Endothelial cell of umbilical vein (primary cell): ENCODE measurements around the gene BRSK1. TPM values are rescaled to one million over a fixed set of nuclear protein-coding genes. Genes with fewer than 3 reads are reported as not detected.

Experiments
- BruUV-seq: library from RNA; stranded (reverse); fragments of 400-500 nt; replicated peaks from 2 replicates; lab custom pipeline; 2021; lab: Mats Ljungman, UMichigan
- CTCF ChIA-PET: fragments of 300-600, 350-600 bp; sonication (Branson Sonifier 250); formaldehyde crosslinking; loops from one replicate; lab custom pipeline; 2021; ENCODE audit warnings: antibody characterized with exemption, inconsistent platforms; lab: Charles Lee
- POLR2A ChIA-PET: fragments of 300-600, 350-600 bp; sonication (Branson Sonifier 250); formaldehyde crosslinking; loops from one replicate; lab custom pipeline; 2021; ENCODE audit warnings: antibody characterized with exemption, inconsistent platforms; lab: Charles Lee
- DNase-seq: peaks from one replicate; pipeline ENCODE4 v3.0.0-alpha.2; 2011; ENCODE audit warnings: low read depth, low spot score
- FAIRE-seq: peaks from 2 replicates; lab custom pipeline; 2011; peaks lifted over from hg19 to GRCh38; lab: Jason Lieb, UNC
- H2AFZ ChIP-seq: 2 replicates; pipeline ENCODE4 v1.6.0; 2012; ENCODE audit warnings: low read depth, low read length, control low read depth, inconsistent platforms
- H3K27ac ChIP-seq: 2 replicates; pipeline ENCODE4 v1.5.1; 2011; ENCODE audit warnings: low read depth, mild to moderate bottlenecking, control low read depth, low read length, moderate library complexity; ENCODE audit not compliant: insufficient read depth
- H3K27me3 ChIP-seq, 2 experiments: 2 replicates each; pipeline versions ENCODE4 v1.6.0 to v1.6.1; 2011; ENCODE audit warnings: low read length in 2 of 2, mixed read lengths in 1 of 2; ENCODE audit not compliant: control insufficient read depth in 2 of 2, insufficient read depth in 2 of 2
- H3K36me3 ChIP-seq, 2 experiments: 2 replicates in 1 of 2; 3 replicates in 1 of 2; pipeline ENCODE4 v1.5.1; 2011; ENCODE audit warnings: low read length in 2 of 2, mild to moderate bottlenecking in 1 of 2, moderate library complexity in 1 of 2; ENCODE audit not compliant: control insufficient read depth in 2 of 2, insufficient read depth in 2 of 2; ENCODE audit errors: extremely low read depth in 1 of 2
- H3K4me1 ChIP-seq: 3 replicates; pipeline ENCODE4 v1.5.1; 2011; ENCODE audit warnings: mild to moderate bottlenecking, low read length; ENCODE audit not compliant: control insufficient read depth, insufficient read depth; ENCODE audit errors: extremely low read depth
- H3K4me2 ChIP-seq: 2 replicates; pipeline ENCODE4 v1.6.1; 2011; ENCODE audit warnings: low read length, control low read depth, mixed read lengths; ENCODE audit not compliant: insufficient read depth
- H3K4me3 ChIP-seq, 3 experiments: fragments of 200-600 bp in 1 of 3; sonication (generic), shearing (Covaris generic) in 1 of 3; replicated peaks in 1 of 3; 2 replicates each; pipeline ENCODE4 v1.5.1; 2011 to 2016; ENCODE audit warnings: control low read depth in 3 of 3, low read length in 3 of 3, mild to moderate bottlenecking in 2 of 3, inconsistent platforms in 1 of 3, low read depth in 1 of 3, moderate library complexity in 1 of 3; ENCODE audit not compliant: insufficient read depth in 1 of 3
- H3K79me2 ChIP-seq: 2 replicates; pipeline ENCODE4 v1.6.0; 2012; ENCODE audit warnings: low read length, inconsistent platforms; ENCODE audit not compliant: control insufficient read depth, insufficient read depth
- H3K9ac ChIP-seq: replicated peaks from 2 replicates; pipeline ENCODE3; 2011; ENCODE audit warnings: low read length, control low read depth; ENCODE audit not compliant: insufficient read depth; ENCODE audit errors: extremely low read depth
- H3K9me1 ChIP-seq: replicated peaks from 3 replicates; pipeline ENCODE4 v1.6.0; 2011; ENCODE audit warnings: mild to moderate bottlenecking, low read length; ENCODE audit not compliant: control insufficient read depth, insufficient read depth; ENCODE audit errors: extremely low read depth
- H3K9me3 ChIP-seq: replicated peaks from 2 replicates; pipeline ENCODE4 v1.5.1; 2012; ENCODE audit warnings: low read length, inconsistent platforms; ENCODE audit not compliant: control insufficient read depth, insufficient read depth
- H4K20me1 ChIP-seq: replicated peaks from 2 replicates; pipeline ENCODE3; 2011; ENCODE audit warnings: mild to moderate bottlenecking, low read length; ENCODE audit not compliant: control insufficient read depth, insufficient read depth; ENCODE audit errors: extremely low read depth
- CTCF ChIP-seq, 2 donors: IDR thresholded peaks; 1 replicate in 1 of 2; 2 replicates in 1 of 2; pipeline ENCODE4 v1.5.1; 2011; ENCODE audit warnings: low read length in 2 of 2, mild to moderate bottlenecking in 2 of 2, moderate library complexity in 2 of 2, control low read depth in 1 of 2, inconsistent platforms in 1 of 2, low read depth in 1 of 2; ENCODE audit not compliant: insufficient read depth in 1 of 2; ENCODE audit errors: extremely low read depth in 1 of 2
- EZH2 ChIP-seq: IDR thresholded peaks from 2 replicates; pipeline ENCODE4 v1.6.1; 2012; ENCODE audit warnings: borderline replicate concordance, low read depth, mild to moderate bottlenecking, moderate library complexity, low read length, inconsistent platforms; ENCODE audit not compliant: severe bottlenecking
- FOS ChIP-seq: IDR thresholded peaks from 2 replicates; pipeline ENCODE4 v1.6.1; 2011; ENCODE audit warnings: mild to moderate bottlenecking, low read length, moderate library complexity, borderline replicate concordance; ENCODE audit not compliant: insufficient read depth
- GATA2 ChIP-seq: IDR thresholded peaks from 2 replicates; pipeline ENCODE4 v1.7.0; 2011; ENCODE audit warnings: low read depth, mild to moderate bottlenecking, moderate library complexity, mixed read lengths, low read length; ENCODE audit not compliant: insufficient read length, insufficient read depth
- JUN ChIP-seq: IDR thresholded peaks from 2 replicates; pipeline ENCODE4 v1.6.1; 2011; ENCODE audit warnings: borderline replicate concordance, low read depth; ENCODE audit not compliant: insufficient read length, insufficient read depth
- MAX ChIP-seq: IDR thresholded peaks from 2 replicates; pipeline ENCODE4 v1.6.1; 2011; ENCODE audit not compliant: insufficient read depth, insufficient read length
- MYC ChIP-seq: IDR thresholded peaks from one replicate; pipeline ENCODE4 v1.6.1; 2011; ENCODE audit warnings: mild to moderate bottlenecking, low read depth, low read length
- POLR2A ChIP-seq: IDR thresholded peaks from 2 replicates; pipeline ENCODE4 v1.6.1; 2012; ENCODE audit warnings: low read depth, mild to moderate bottlenecking, control low read depth, low read length
- POLR2AphosphoS5 ChIP-seq: IDR thresholded peaks from 2 replicates; pipeline ENCODE4 v1.6.1; 2012; ENCODE audit warnings: low read depth, mild to moderate bottlenecking, control low read depth, low read length, moderate library complexity; ENCODE audit not compliant: insufficient read depth
- dilution Hi-C: fragments of 300-500 bp; cut with MboI; formaldehyde crosslinking; loops from one replicate; pipeline ENCODE4 v1.15.0; 2019; ENCODE audit warnings: low sequenced_read_pairs; ENCODE audit not compliant: extremely low pct_ligation_motif_present
- intact Hi-C: fragments of 100-400 bp; cut with micrococcal nuclease; formaldehyde crosslinking; loops from one replicate; pipeline ENCODE4 v1.10.0; 2022
- microRNA-seq: library from miRNA; unstranded; fragments of <30 nt; microRNA quantifications from one replicate; pipeline ENCODE4 v1.2.0, GENCODE V29; 2021; ENCODE audit warnings: borderline number of aligned reads, borderline replicate concordance
- polyA plus RNA-seq, 4 experiments: library from polyadenylated mRNA; depleted of rRNA in 3 of 4; stranded (reverse) in 3 of 4; unstranded in 1 of 4; fragments of >200 nt; gene quantifications; 2 replicates each; pipeline versions ENCODE4 v1.2.1 to v1.2.3, GENCODE V29; 2011 to 2012; ENCODE audit warnings: missing spikeins in 1 of 4
- small RNA-seq: library from RNA; depleted of rRNA; stranded (forward); fragments of <200 nt; gene quantifications from one replicate; pipeline ENCODE3, GENCODE V24; 2012; ENCODE audit warnings: low replicate concordance, low read depth; ENCODE audit not compliant: insufficient read depth, insufficient read length
- total RNA-seq: library from RNA; stranded (reverse); gene quantifications from 2 replicates; pipeline ENCODE4 v1.2.3, GENCODE V29; 2021

The BRSK1 gene
- total and polyA plus RNA-seq, 2 donors (not counting 3 experiments of a cell fraction or from before 2014, with no cell fraction given) = 0.33 to 0.44 TPM

GRCh38 chr19:55360902-55361301, 77.1 kb downstream of the BRSK1 start:
- Histone ChIP-seq H3K9me1 (no peaks in the 10 kb centered on the region), H3K36me3 (no peaks in the 10 kb centered on the region), H3K79me2 (no peaks in the 10 kb centered on the region), H3K27me3 (peaks cover 3 to 4% of the 10 kb centered on the region in 2 experiments), H3K9me3 (no peaks in the 10 kb centered on the region), H3K27ac (no peak overlapping the region), H3K4me2 (no peak overlapping the region), H3K4me1 (no peaks in the 10 kb centered on the region), H4K20me1 (no peaks in the 10 kb centered on the region), H2AFZ (no peak overlapping the region), H3K9ac (no peak overlapping the region), H3K4me3 (no peak overlapping the region)
- dilution Hi-C loops (no loop called here), intact Hi-C loops (no loop called here)
- ChIA-PET POLR2A (no interaction called here), CTCF (no interaction called here)
- FAIRE-seq (no peak), DNase-seq (no peak)
- no peak for TF ChIP-seq GATA2
- no peak for TF ChIP-seq JUN
- no peak for TF ChIP-seq POLR2A
- TF ChIP-seq EZH2 = no peak
- TF ChIP-seq CTCF (IDR thresholded peaks at IDR 0.05; ENCODE audit: extremely low read depth in 1 of 2, insufficient read depth in 1 of 2, low read depth in 1 of 2, low read length in 2 of 2) = no peak
- TF ChIP-seq FOS = no peak
- TF ChIP-seq MYC = no peak
- no peak for TF ChIP-seq MAX
- no peak for TF ChIP-seq POLR2AphosphoS5
- BruUV-seq = no TSS peak

Small RNAs within 50 kb of the gene (microRNA-seq; reads per million reads assigned to microRNA genes)
- not detected for gene MIR6802
- not detected for gene MIR6803

Small RNAs within 50 kb of the gene (small RNA-seq; reads per million reads assigned to genes)
- gene MIR6802 = not detected
- gene MIR6803 = not detected

Other genes with a start within 250 kb of the BRSK1 start
- 0.27 and 0.28 TPM in 2 replicates for gene GP6, start 245.7 kb upstream of the BRSK1 start, total RNA-seq
- gene GP6, start 245.7 kb upstream of the BRSK1 start, polyA plus RNA-seq = 0.11 and 0.21 TPM in 2 replicates
- gene RDH13, start 220.8 kb upstream of the BRSK1 start, total RNA-seq = 14.0 and 19.6 TPM in 2 replicates
- gene RDH13, start 220.8 kb upstream of the BRSK1 start, polyA plus RNA-seq = 8.7 and 9.5 TPM in 2 replicates
- gene EPS8L1, start 208.1 kb upstream of the BRSK1 start, total RNA-seq = 18.1 and 28.9 TPM in 2 replicates
- 13.8 and 15.9 TPM in 2 replicates for gene EPS8L1, start 208.1 kb upstream of the BRSK1 start, polyA plus RNA-seq
- gene PPP1R12C, start 166.4 kb upstream of the BRSK1 start, total RNA-seq = 137 and 149 TPM in 2 replicates
- gene PPP1R12C, start 166.4 kb upstream of the BRSK1 start, polyA plus RNA-seq = 69.5 and 86.4 TPM in 2 replicates
- gene TNNT1, start 134.8 kb upstream of the BRSK1 start, total RNA-seq = 0.51 and 0.92 TPM in 2 replicates
- 0.18 and 0.22 TPM in 2 replicates for gene TNNT1, start 134.8 kb upstream of the BRSK1 start, polyA plus RNA-seq
- gene TNNI3, start 126.3 kb upstream of the BRSK1 start, total RNA-seq = not detected in 2 replicates
- gene TNNI3, start 126.3 kb upstream of the BRSK1 start, polyA plus RNA-seq = not detected in 2 replicates
- gene DNAAF3, start 117.4 kb upstream of the BRSK1 start, total RNA-seq = 0.62 TPM in 1 of 2 replicates, not detected in the other
- gene DNAAF3, start 117.4 kb upstream of the BRSK1 start, polyA plus RNA-seq = 0.56 and 0.75 TPM in 2 replicates
- gene SYT5, start 103.7 kb upstream of the BRSK1 start, total RNA-seq = 0.42 TPM in 1 of 2 replicates, not detected in the other
- gene SYT5, start 103.7 kb upstream of the BRSK1 start, polyA plus RNA-seq = not detected in 2 replicates
- gene PTPRH, start 74.5 kb upstream of the BRSK1 start, total RNA-seq = 0.51 and 1.00 TPM in 2 replicates
- gene PTPRH, start 74.5 kb upstream of the BRSK1 start, polyA plus RNA-seq = 0.10 and 0.14 TPM in 2 replicates
- gene TMEM86B, start 55.2 kb upstream of the BRSK1 start, total RNA-seq = 4.1 and 5.4 TPM in 2 replicates
- 4.5 and 5.8 TPM in 2 replicates for gene TMEM86B, start 55.2 kb upstream of the BRSK1 start, polyA plus RNA-seq
- gene PPP6R1, start 25.0 kb upstream of the BRSK1 start, total RNA-seq = 68.3 and 71.8 TPM in 2 replicates
- gene PPP6R1, start 25.0 kb upstream of the BRSK1 start, polyA plus RNA-seq = 35.7 and 36.0 TPM in 2 replicates
- gene HSPBP1, start 3.9 kb upstream of the BRSK1 start, total RNA-seq = 30.4 and 38.5 TPM in 2 replicates
- gene HSPBP1, start 3.9 kb upstream of the BRSK1 start, polyA plus RNA-seq = 47.5 and 60.3 TPM in 2 replicates
- not detected in 2 replicates for gene TMEM150B, start 41.3 kb downstream of the BRSK1 start, total RNA-seq
- not detected in 2 replicates for gene TMEM150B, start 41.3 kb downstream of the BRSK1 start, polyA plus RNA-seq
- gene KMT5C, start 55.9 kb downstream of the BRSK1 start, total RNA-seq = 11.4 and 13.5 TPM in 2 replicates
- gene KMT5C, start 55.9 kb downstream of the BRSK1 start, polyA plus RNA-seq = 7.2 and 11.6 TPM in 2 replicates
- not detected in 2 replicates for gene COX6B2, start 70.7 kb downstream of the BRSK1 start, total RNA-seq
- not detected in 2 replicates for gene COX6B2, start 70.7 kb downstream of the BRSK1 start, polyA plus RNA-seq
- gene GARIN5B, start 79.3 kb downstream of the BRSK1 start, total RNA-seq = not detected in 2 replicates
- gene GARIN5B, start 79.3 kb downstream of the BRSK1 start, polyA plus RNA-seq = not detected in 2 replicates
- gene IL11, start 86.5 kb downstream of the BRSK1 start, total RNA-seq = not detected in 2 replicates
- gene IL11, start 86.5 kb downstream of the BRSK1 start, polyA plus RNA-seq = 0.11 TPM in 1 of 2 replicates, not detected in the other
- not detected in 2 replicates for gene TMEM190, start 92.8 kb downstream of the BRSK1 start, total RNA-seq
- not detected in 2 replicates for gene TMEM190, start 92.8 kb downstream of the BRSK1 start, polyA plus RNA-seq
- 0.35 TPM in 1 of 2 replicates, not detected in the other for gene TMEM238, start 100.3 kb downstream of the BRSK1 start, total RNA-seq
- 0.18 TPM in 1 of 2 replicates, not detected in the other for gene TMEM238, start 100.3 kb downstream of the BRSK1 start, polyA plus RNA-seq
- 1,738 and 1,872 TPM in 2 replicates for gene RPL28, start 101.9 kb downstream of the BRSK1 start, total RNA-seq
- gene RPL28, start 101.9 kb downstream of the BRSK1 start, polyA plus RNA-seq = 3,435 and 4,297 TPM in 2 replicates
- gene UBE2S, start 123.8 kb downstream of the BRSK1 start, total RNA-seq = 244 and 257 TPM in 2 replicates
- 176 and 183 TPM in 2 replicates for gene UBE2S, start 123.8 kb downstream of the BRSK1 start, polyA plus RNA-seq
- gene SHISA7, start 159.3 kb downstream of the BRSK1 start, total RNA-seq = not detected in 2 replicates
- not detected in 2 replicates for gene SHISA7, start 159.3 kb downstream of the BRSK1 start, polyA plus RNA-seq
- 43.6 and 49.3 TPM in 2 replicates for gene ISOC2, start 177.6 kb downstream of the BRSK1 start, total RNA-seq
- 68.7 and 96.5 TPM in 2 replicates for gene ISOC2, start 177.6 kb downstream of the BRSK1 start, polyA plus RNA-seq
- not detected in 2 replicates for gene C19orf85, start 180.8 kb downstream of the BRSK1 start, total RNA-seq
- gene C19orf85, start 180.8 kb downstream of the BRSK1 start, polyA plus RNA-seq = not detected in 2 replicates
- 9.0 and 10.4 TPM in 2 replicates for gene ZNF628, start 192.6 kb downstream of the BRSK1 start, total RNA-seq
- gene ZNF628, start 192.6 kb downstream of the BRSK1 start, polyA plus RNA-seq = 2.0 and 2.5 TPM in 2 replicates
- gene NAT14, start 201.2 kb downstream of the BRSK1 start, total RNA-seq = 34.4 and 44.7 TPM in 2 replicates
- 39.1 and 42.6 TPM in 2 replicates for gene NAT14, start 201.2 kb downstream of the BRSK1 start, polyA plus RNA-seq
- gene SSC5D, start 204.4 kb downstream of the BRSK1 start, total RNA-seq = 1.0 and 1.3 TPM in 2 replicates
- gene SSC5D, start 204.4 kb downstream of the BRSK1 start, polyA plus RNA-seq = 0.47 and 0.49 TPM in 2 replicates